Peyer's patch (tissue), 4 donors: Measurements from ENCODE around the gene LENG1.

ENCODE experiments used
- CTCF ChIP-seq, 6 experiments: fragments of 450-650 bp in 4 of 6; fragments of 200-600 bp in 2 of 6; sonication (generic) in 1 of 6; IDR thresholded peaks; one replicate each; pipeline ENCODE4 v1.5.1; 2017 to 2019; ENCODE audit warnings: antibody characterized with exemption in 6 of 6, mild to moderate bottlenecking in 3 of 6, moderate library complexity in 1 of 6
- POLR2A ChIP-seq, 2 donors: fragments of 450-650 bp; IDR thresholded peaks; one replicate each; pipeline ENCODE4 v1.5.1; 2017; ENCODE audit warnings: antibody characterized with exemption in 2 of 2, mild to moderate bottlenecking in 2 of 2, moderate library complexity in 2 of 2

- no peak for TF ChIP-seq CTCF (IDR thresholded peaks at IDR 0.05)
- TF ChIP-seq POLR2A (IDR thresholded peaks at IDR 0.05): no peak
These were observed 30.5 kb downstream of the LENG1 start for GRCh38 chr19:54128796-54129616.
